ENCODE results near the gene BTBD9. TPM values are rescaled to one million over a fixed set of nuclear protein-coding genes. Genes with fewer than 3 reads are reported as not detected.

Gene BTBD9
- total RNA-seq, 4 donors from 2014 or later, result 17.3 to 50.3 (median 37.8) TPM

DNA sequence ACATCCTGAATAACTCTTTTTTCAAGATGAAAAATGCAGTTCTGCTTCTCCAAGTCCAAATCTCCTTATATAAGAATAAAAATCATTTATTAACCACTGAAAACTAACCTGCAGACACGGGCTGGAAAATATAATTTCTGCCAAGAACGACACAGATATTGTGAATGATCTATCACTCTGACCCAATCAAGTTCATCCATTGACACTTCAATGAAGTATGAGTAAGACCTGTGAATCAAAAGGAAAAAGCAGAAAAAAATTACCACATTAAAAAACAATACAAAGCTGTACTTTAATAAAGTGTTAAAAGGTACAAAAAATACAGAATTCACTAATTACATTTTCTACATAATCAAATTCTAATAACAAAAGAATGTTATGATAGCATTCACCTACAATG, 62.2 kb downstream of the BTBD9 start:
- no peak overlapping the region for H3K4me3 ChIP-seq
- DNase-seq, result no peak
- H3K36me3 ChIP-seq, result peaks cover 0 to 18% (median 0%) of the 10 kb centered on the region in 3 donors
- H3K4me1 ChIP-seq, result no peaks in the 10 kb centered on the region
- H3K9me3 ChIP-seq, result no peaks in the 10 kb centered on the region
- TF ChIP-seq, protein P1, sequence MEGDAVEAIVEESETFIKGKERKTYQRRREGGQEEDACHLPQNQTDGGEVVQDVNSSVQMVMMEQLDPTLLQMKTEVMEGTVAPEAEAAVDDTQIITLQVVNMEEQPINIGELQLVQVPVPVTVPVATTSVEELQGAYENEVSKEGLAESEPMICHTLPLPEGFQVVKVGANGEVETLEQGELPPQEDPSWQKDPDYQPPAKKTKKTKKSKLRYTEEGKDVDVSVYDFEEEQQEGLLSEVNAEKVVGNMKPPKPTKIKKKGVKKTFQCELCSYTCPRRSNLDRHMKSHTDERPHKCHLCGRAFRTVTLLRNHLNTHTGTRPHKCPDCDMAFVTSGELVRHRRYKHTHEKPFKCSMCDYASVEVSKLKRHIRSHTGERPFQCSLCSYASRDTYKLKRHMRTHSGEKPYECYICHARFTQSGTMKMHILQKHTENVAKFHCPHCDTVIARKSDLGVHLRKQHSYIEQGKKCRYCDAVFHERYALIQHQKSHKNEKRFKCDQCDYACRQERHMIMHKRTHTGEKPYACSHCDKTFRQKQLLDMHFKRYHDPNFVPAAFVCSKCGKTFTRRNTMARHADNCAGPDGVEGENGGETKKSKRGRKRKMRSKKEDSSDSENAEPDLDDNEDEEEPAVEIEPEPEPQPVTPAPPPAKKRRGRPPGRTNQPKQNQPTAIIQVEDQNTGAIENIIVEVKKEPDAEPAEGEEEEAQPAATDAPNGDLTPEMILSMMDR (IDR thresholded peaks at IDR 0.05), result no peak
- TF ChIP-seq POLR2A (IDR thresholded peaks at IDR 0.05), result no peak
- H3K27ac ChIP-seq, result no peak overlapping the region
- H3K27me3 ChIP-seq, result no peaks in the 10 kb centered on the region

DNA sequence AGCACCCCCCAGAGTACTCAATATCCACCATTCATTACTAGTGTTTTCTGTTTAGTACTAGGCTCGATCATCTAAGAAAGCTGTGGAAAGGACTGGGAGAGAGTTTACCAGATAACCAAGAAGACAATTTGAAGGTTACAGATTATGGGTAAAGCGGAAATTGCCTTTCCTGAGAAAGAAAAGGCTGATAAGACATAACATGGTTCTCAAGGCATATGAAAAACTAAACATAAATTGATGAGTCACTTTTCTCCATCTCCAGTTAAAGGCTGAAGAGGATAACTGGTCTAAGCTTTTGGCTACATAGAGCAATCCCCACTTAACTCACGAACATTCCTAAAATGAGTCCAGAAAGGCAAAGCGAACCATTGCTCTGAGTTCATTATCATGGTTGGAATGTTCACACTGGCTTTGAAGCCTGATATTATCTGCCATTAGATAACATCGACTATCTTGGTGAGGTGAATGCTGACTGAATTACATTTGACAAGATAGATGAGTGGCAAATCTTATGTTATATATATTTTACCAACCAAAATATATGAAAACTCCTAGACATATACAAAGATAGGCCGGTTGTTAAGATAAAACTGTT, 65.8 kb downstream of the BTBD9 start:
- TF ChIP-seq, protein P1 (IDR thresholded peaks at IDR 0.05), result no peak
- no peak for TF ChIP-seq POLR2A (IDR thresholded peaks at IDR 0.05)
- no peaks in the 10 kb centered on the region for H3K9me3 ChIP-seq
- DNase-seq, result no peak
- H3K27ac ChIP-seq, result no peak overlapping the region
- H3K36me3 ChIP-seq, result peaks cover 0 to 13% (median 0%) of the 10 kb centered on the region in 3 donors
- no peaks in the 10 kb centered on the region for H3K27me3 ChIP-seq
- H3K4me3 ChIP-seq, result no peak overlapping the region
- H3K4me1 ChIP-seq, result no peaks in the 10 kb centered on the region

DNA sequence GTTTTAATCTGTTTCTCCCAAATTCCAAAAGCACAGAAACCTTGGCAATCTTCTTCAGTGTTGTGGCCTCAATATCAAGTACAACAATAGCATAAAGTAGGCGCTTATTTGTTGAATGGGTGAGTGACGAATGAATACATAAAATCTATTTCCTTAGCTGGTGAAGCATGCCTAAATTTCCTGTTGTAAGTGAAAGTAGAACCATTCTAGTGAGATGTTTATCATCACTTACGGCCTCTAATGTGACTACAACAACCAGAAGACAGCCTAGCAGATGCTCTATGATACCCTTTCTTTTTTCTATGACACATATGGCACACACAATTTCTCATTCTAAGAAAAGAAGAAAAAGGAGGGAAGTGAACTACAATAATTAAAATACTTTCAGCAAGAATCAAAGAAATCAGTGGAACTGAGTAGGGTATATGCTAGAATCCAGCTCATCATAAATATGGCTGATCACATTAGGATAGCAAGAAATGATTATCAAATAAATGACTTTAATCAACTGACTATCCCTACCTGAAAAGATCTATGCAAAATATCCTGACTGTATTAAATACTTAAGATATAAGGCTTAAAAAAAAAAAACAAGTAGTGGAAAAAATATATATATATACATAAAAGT, 67.4 kb downstream of the BTBD9 start:
- H3K4me3 ChIP-seq, result no peak overlapping the region
- no peaks in the 10 kb centered on the region for H3K27me3 ChIP-seq
- peaks cover 0 to 10% (median 0%) of the 10 kb centered on the region in 3 donors for H3K36me3 ChIP-seq
- no peaks in the 10 kb centered on the region for H3K4me1 ChIP-seq
- no peak for DNase-seq
- H3K9me3 ChIP-seq, result no peaks in the 10 kb centered on the region
- peak overlapping the region in 2 of 4 donors; percentile 55 to 61 for H3K27ac ChIP-seq
- TF ChIP-seq POLR2A (IDR thresholded peaks at IDR 0.05), result no peak
- TF ChIP-seq, protein P1 (IDR thresholded peaks at IDR 0.05), result no peak

DNA sequence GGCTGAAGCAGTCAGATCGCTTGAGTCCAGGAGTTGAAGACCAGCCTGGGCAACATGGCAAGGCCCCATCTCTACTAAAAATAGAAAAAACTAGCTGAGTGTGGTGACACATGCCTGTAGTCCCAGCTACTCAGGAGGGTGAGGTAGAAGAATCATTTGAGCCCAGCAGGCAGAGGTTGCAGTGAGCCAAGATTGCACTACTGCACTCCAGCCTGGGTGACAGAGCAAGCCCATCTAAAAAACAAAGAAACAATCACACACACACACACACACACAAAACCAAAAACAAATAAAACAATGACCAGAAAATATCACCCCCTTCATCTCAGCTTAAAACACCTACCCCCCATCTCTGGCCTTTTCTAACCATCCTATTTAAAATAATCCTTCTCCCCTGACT, 68.0 kb downstream of the BTBD9 start:
- H3K36me3 ChIP-seq, result peaks cover 0 to 4% (median 0%) of the 10 kb centered on the region in 3 donors
- no peak for DNase-seq

DNA sequence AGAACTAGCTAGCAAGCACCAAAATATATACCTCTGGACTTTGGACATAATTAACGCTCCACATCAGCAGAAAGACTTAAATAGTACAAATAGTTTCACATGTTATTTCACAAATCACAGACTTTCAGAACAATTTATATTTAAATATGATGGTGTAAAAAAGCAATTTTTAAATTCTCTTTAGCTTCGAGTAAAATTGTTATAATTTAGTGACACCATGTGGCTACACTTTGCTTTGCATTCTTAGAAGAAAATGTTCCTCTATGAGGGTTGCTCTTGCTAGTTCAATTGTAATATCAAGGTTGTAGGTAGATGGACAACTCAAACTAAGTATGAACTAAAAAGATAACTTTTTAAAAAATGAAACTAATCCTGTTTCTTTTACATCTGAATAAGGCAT, 69.0 kb downstream of the BTBD9 start:
- TF ChIP-seq, protein P1 (IDR thresholded peaks at IDR 0.05), result peak; percentile 24 to 36 (median 28)
- TF ChIP-seq POLR2A (IDR thresholded peaks at IDR 0.05), result no peak
- H3K9me3 ChIP-seq, result no peaks in the 10 kb centered on the region
- no peak overlapping the region for H3K4me3 ChIP-seq
- DNase-seq, result no peak
- peaks cover 0 to 1% (median 0%) of the 10 kb centered on the region in 3 donors for H3K36me3 ChIP-seq
- H3K4me1 ChIP-seq, result no peaks in the 10 kb centered on the region
- no peaks in the 10 kb centered on the region for H3K27me3 ChIP-seq
- no peak overlapping the region for H3K27ac ChIP-seq

More for the DNA sequence above, 68.0 kb downstream of the BTBD9 start:
- H3K27ac ChIP-seq, result peak overlapping the region in 2 of 4 donors; percentile 55 to 61
- H3K9me3 ChIP-seq, result no peaks in the 10 kb centered on the region
- TF ChIP-seq, protein P1 (IDR thresholded peaks at IDR 0.05), result no peak
- no peak overlapping the region for H3K4me3 ChIP-seq
- H3K4me1 ChIP-seq, result no peaks in the 10 kb centered on the region
- no peaks in the 10 kb centered on the region for H3K27me3 ChIP-seq

Data from Peyer's patch (tissue), 4 donors.